Lower leg skin (tissue), 4 donors: Measurements from ENCODE around the gene YAP1. TPM values are rescaled to one million over a fixed set of nuclear protein-coding genes. Genes with fewer than 3 reads are reported as not detected.

Source experiments
- DNase-seq, 2 donors: peaks; one replicate each; pipeline ENCODE4 v3.0.0-alpha.2; 2019; ENCODE audit warnings: low spot score in 2 of 2
- H3K4me3 ChIP-seq: fragments of 200-600 bp; sonication (generic); 2 replicates; pipeline ENCODE4 v1.5.1; 2017; ENCODE audit warnings: mild to moderate bottlenecking, low read depth; ENCODE audit not compliant: poor library complexity, severe bottlenecking
- CTCF ChIP-seq, 3 donors: fragments of 450-650 bp; IDR thresholded peaks; one replicate each; pipeline ENCODE4 v1.5.1; 2016; ENCODE audit warnings: antibody characterized with exemption in 3 of 3, mild to moderate bottlenecking in 3 of 3, moderate library complexity in 2 of 3
- POLR2A ChIP-seq, 2 donors: fragments of 450-650 bp; IDR thresholded peaks; one replicate each; pipeline ENCODE4 v1.6.1; 2016 to 2017; ENCODE audit warnings: antibody characterized with exemption in 2 of 2, mild to moderate bottlenecking in 1 of 2, moderate library complexity in 1 of 2
- WGBS, 2 donors: methylation state at CpG; one replicate each; pipeline ENCODE4 v1.1.5; 2018; 5-methylcytosine and 5-hydroxymethylcytosine counted together
- intact Hi-C: fragments of 100-400 bp; cut with DNase I; formaldehyde crosslinking; loops from one replicate; pipeline ENCODE4 v1.15.0; 2023; ENCODE audit warnings: low total_unique reads
- total RNA-seq, 4 donors: library from RNA; depleted of rRNA; stranded (reverse); fragments of >200 nt; gene quantifications; one replicate each; pipeline ENCODE4 v1.1.0, GENCODE V29; 2016

YAP1 gene
- total RNA-seq, 4 donors from 2014 or later, result 164 to 241 (median 211) TPM

DNA sequence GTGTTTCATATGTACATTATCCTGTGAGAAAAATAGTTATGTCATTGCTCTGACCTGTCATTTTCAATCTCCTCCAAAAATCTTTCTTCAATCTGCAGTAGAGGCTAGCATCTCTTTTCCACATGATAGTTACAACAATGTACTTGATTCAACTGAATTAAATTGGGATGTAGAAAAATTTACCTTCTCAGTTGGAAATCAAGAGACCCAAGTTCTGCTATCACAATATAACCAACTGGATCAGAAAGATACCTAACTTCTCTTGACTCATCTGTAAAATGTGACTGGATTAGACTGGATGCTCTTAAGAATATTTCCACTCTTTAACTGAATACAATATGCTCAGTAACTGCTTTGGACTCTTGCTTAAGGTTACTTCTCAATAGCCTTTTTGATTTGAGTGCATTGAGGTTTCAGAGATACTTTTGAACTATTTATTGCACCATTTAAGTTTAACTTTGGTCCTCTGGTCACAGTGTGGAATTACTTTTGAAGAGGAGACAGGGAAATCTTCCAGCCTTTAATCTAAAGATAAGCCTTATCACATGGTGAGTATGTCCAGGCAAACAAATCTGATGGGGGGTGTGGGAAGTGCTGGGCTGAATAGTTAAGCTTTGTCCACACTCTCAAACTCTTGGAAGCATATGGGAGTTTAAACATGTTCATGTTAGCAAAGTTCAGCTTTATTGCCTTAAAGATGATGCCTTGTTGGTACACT, 82.3 kb downstream of the YAP1 start:
- H3K4me3 ChIP-seq, result no peak overlapping the region
- no peak for DNase-seq
- intact Hi-C loops, result no loop called here
- TF ChIP-seq POLR2A (IDR thresholded peaks at IDR 0.05) (no peak), CTCF (IDR thresholded peaks at IDR 0.05) (no peak)

- no peak overlapping the region for H3K4me3 ChIP-seq
- DNase-seq, result no peak
- TF ChIP-seq CTCF (IDR thresholded peaks at IDR 0.05) (no peak), POLR2A (IDR thresholded peaks at IDR 0.05) (no peak)
- intact Hi-C loops, result no loop called here
These were observed 84.0 kb downstream of the YAP1 start for GRCh38 chr11:102194257-102194656.

DNA sequence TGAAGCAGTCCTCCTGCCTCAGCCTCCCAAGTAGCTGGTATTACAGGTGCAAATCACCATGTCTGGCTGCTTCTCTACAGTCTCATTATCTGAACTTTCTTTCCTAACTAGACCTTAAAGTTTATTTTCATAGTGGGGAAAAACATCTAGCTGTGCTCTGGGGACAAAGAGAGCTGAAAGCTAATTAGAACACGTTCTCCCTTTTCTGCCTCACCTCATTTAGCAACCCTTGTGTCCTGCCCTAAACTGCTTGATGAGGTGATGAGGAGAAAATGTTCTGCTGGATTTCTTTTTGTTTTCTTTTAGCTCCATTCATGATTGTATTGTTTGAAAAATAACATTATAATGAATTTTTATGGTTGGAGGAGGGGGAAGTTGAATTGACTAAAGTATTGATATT, 84.7 kb downstream of the YAP1 start:
- TF ChIP-seq POLR2A (IDR thresholded peaks at IDR 0.05), result no peak
- no peak for TF ChIP-seq CTCF (IDR thresholded peaks at IDR 0.05)
- WGBS, 2 donors, result 73 to 93% methylated on average over 1 of the region's 1 CpG
- intact Hi-C loops, result no loop called here
- no peak for DNase-seq
- H3K4me3 ChIP-seq, result no peak overlapping the region

- WGBS, 2 donors, result 65 to 73% methylated on average over 1 of the region's 1 CpG
- TF ChIP-seq POLR2A (IDR thresholded peaks at IDR 0.05), result no peak
- TF ChIP-seq CTCF (IDR thresholded peaks at IDR 0.05), result no peak
- no peak overlapping the region for H3K4me3 ChIP-seq
- DNase-seq, result no peak
- intact Hi-C loops, result no loop called here
These were observed 86.1 kb downstream of the YAP1 start for GRCh38 chr11:102196351-102196750.

GRCh38 chr11:102196816-102197215, 86.6 kb downstream of the YAP1 start:
- intact Hi-C loops, result no loop called here
- TF ChIP-seq POLR2A (IDR thresholded peaks at IDR 0.05) (no peak), CTCF (IDR thresholded peaks at IDR 0.05) (no peak)
- no peak for DNase-seq
- WGBS, 2 donors, result 58 to 61% methylated on average over 3 of the region's 3 CpGs
- no peak overlapping the region for H3K4me3 ChIP-seq

DNA sequence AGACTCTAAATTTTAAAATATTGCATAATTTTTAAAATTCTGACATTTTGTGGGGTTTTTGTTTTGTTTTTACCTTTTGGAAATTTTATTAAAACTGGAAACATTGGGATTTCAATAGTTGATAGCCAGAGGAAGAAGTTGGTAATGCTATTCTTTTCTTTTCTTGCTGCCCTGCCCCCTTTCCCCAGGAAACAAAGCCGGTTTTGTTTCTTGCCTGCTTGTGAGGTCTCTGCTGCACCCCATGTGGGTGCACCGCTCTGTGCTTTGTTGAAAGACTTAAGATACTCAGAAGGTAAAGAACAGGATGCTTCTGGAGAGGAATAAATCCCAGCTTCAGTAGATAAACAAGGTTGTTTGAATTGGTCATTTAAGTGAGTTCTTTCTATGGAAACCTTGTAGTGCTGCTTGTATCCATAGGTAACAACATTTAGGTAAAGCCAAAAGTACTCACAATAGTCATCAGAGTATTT, 87.5 kb downstream of the YAP1 start:
- 61 to 65% methylated on average over 2 of the region's 2 CpGs for WGBS, 2 donors
- H3K4me3 ChIP-seq, result no peak overlapping the region
- TF ChIP-seq CTCF (IDR thresholded peaks at IDR 0.05) (no peak), POLR2A (IDR thresholded peaks at IDR 0.05) (no peak)
- intact Hi-C loops, result no loop called here
- no peak for DNase-seq
